ENCODE measurements around the gene RPS19.

- no peak for TF ChIP-seq POLR2A (IDR thresholded peaks at IDR 0.05)
- TF ChIP-seq CTCF (IDR thresholded peaks at IDR 0.05) = peak; percentile 37 to 76 (median 70)
Observed at GRCh38 chr19:41821003-41821735, 38.9 kb upstream of the RPS19 start.
